DMS153 treated with DMSO at 0.1 percent for 48 hours (cell line): ENCODE results near the gene UNC93A.
"Not testable (repeated sequence)": the region's sequence is repeated elsewhere in the genome, so short reads cannot be mapped to it uniquely, and the experiment has no call there.

Experiments used
- DNase-seq: peaks from one replicate; lab custom pipeline; 2025; ENCODE audit not compliant: unreplicated experiment; lab: John Stamatoyannopoulos, UW

The UNC93A gene

DNA sequence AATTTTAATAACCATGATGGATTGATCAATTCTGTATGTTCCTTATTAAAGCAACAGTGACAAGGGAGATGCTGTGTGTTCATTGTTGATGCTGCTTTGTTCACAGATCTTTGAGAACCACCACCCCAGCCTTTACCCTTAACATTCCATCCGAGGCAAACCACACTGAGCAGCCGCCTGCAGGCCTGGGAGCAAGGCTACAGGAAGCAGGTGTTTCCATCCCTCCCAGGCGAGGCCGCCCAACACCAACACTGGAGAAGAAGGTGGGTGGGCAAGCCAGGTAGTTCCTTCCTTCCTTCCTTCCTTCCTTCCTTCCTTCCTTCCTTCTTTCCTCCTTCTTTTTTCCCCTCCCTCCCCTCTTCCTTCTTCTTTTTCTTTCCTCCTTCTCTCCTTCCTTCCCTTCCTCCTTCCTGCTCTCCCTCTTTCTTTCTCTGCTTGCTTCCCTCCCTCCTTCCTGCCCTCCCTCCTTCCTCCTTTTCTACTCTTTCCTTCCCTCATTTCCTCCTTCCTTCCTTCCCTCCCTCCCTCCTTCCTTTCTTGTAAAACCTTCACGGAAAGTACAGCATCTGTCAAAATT is 47.5 kb downstream of the UNC93A start:
- DNase-seq = no peak

GRCh38 chr6:167341038-167341583 is 50.0 kb downstream of the UNC93A start:
- no peak for DNase-seq

DNA sequence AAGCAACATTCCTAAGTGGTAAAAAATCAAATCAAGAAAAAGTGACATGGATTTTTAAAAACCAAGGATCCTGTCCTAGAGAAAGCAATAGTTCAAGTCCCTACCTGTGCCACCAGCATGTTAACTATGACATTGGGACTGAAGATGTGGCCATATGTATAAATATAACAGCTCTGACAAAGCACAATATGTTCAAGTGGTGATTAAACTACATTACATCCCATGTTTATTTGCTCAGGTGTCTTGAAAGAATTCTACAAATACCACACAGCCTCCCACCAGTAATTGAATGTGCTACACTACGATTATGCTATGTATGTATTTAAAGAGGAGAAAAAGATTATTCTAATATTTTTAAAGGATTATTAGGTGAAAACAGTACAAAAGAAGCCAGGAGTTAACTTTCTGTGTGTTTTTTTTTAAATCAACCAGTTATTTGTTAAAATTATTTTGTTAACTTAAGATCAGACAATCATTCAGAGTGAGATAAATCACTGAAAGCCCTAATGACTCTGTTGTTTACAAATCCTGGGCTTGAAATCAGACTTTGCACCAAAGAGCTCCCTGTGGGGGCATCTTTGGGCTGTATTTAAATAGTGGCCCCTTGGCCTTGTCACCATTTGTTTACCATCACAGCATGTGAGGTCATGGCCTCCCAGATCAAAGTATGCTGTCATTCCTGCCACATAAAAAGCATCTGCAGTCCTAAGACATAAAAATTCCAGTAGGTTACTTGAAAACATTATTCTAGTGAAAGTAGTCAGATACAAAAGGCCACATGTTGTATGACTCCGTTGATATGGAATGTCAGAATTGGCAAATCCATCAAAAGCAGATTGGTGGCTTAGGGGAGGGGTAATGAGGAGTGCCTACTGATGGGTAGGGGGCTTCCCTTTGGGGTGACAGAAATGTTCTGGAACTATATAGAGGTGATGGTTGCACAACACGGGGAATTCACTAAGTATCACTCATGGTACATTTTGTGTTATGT is 50.8 kb downstream of the UNC93A start:
- DNase-seq = peak; percentile 33

DNA sequence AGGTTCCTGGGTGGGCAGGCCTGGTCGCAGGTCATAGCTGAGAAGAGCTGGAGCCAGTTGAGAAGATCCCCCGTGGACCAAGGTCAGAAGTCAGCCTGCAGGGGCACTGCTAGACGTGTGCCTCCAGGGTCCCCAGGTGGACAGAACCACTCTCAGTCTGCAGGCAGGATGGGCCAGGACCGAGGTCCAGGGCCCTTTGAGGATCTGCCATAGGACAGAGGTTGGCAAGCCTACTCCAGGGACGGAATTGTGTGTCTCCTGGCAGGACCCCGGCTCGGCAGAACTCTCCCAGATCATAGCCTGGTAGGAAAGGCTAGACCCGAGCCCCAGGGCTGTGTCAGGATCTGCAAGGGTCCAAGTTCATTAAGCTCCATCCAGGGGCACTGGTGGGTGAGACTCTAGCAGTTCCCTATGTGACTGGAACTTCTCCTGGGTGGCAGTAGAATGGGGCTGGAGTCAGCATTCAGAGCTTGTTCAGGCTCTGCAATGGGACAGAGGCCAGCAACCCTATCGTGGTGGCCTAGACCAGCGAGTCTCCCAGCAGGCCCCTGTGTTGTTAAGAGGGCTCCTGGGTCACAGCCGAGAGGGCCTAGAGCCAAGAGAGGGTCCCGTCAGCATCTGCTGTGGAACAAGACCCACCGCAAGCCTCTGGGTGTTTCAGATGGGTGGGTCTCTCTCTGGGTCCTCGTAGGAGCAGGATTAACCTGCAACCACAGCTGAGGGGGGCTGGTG is 51.9 kb downstream of the UNC93A start:
- no peak for DNase-seq

DNA sequence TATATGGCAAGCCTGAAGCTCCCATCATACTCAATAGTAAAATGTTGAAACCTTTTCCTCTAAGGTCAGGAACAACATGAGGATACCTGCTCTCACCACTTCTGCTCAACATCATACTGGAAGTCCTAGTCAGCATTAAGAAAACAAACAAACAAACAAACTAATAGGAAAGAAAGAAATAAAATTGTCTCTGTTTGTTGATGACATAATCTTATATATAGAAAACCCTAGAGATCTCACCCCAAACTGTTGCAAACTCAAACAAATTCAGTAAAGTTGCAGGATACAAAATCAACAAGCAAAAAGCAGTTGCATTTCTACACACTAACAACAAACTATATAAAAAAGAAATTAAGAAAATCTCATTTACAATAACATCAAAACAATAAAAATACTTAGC is 54.2 kb downstream of the UNC93A start:
- DNase-seq = no peak

DNA sequence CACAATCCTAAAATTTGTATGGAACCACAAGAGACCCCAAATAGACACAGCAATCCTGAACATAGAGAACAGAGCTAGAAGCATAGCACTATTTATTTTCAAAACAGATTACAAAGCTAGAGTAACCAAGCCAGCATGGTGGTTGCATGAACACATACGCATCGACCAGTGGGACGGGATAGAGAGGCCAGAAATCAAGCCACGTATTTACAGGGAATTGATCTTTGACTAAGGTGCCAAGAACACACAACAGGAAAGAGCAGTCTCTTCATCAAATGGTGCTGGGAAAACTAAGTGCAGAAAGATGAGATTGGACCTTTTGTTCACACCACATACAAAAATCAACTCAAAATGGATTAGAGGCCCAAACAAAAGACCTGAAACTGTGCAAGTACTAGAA is 54.8 kb downstream of the UNC93A start:
- no peak for DNase-seq

DNA sequence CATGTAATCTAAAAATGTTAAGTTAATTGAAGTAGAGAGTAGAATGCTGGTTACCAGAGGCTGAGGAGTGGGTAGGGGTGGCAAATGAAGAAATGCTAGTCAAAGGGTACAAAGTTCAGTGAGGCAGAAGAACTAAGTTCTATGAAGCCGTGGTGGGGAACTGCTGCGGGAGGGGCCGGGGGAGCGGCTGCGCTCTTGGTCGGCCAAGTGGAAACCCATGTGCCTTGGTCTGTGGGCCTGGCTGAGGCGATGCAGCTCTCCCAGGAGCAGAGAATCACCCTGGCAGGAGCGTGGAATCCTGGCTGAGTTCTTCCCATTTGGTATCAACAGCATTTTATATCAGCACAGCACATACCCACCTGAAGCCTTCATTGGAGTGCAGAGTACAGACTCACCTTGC is 56.1 kb downstream of the UNC93A start:
- DNase-seq = no peak

GRCh38 chr6:167349631-167350274 is 58.6 kb downstream of the UNC93A start:
- no peak for DNase-seq

DNA sequence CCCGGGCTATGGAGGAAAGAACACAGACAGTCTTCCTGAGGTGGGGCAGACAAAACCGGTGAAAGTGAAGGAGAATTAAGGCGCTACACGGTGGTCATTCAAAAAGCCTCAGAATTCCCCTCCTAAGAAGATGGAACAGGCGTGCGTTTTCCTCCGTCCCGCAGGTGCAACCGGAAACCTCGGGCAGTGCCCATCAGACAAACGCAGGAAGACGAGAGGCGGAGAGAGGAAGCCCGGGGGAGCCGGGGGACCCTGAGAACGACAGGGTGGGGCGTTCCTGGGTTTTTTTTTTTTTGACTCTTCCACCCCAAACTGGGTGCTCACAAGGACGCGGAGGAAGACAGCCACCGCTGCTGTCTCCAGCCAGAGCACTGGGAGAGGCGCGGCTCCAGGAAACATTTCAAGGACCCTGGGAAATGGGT is 59.2 kb downstream of the UNC93A start:
- DNase-seq = no peak

DNA sequence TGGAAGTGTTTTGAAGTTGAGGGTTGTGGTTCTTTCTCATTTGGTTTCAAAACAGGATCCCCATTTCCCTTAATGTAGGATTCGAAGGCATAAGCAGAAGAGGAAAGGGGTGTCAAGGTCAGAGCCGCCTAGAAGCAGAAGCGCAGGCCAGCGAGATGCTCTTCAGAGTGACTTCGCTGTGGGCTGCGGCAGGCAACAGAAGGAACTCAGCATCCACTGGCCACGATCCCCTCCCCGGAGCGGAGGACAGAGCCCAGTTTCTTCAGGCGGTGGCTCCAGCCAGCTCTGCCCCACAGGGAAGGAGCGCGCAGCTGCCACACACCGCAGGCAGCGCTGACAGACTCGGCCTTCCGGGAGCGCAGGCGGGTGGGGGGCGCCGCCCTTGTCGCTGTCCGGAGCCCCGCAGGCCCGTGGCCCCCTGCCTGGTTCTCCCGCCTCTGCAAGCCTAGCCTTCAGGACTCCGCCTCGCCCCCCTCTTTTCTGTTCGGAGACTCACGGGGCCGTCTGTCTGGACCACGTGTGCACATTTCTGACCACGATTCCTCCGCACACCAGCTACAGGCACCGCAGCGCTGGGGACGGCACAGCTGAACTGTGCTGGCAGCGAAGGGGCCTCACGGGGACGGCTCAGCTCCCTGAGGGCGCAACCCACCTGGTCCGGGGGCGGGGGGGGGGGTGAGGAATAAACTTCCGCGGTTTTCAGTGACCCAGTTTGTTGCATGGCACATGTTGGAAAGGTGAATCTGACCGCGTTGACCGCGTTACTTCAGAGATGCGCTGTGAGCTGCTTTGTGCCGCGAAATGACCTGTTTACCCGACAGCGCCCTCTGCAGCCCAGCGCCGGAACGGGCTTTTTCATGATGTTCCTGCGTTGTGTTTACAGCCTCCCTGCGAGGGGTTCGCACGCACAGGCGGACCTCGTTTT is 59.9 kb downstream of the UNC93A start:
- DNase-seq = peak; percentile 46

GRCh38 chr6:167351656-167352345 is 60.7 kb downstream of the UNC93A start:
- DNase-seq = no peak

DNA sequence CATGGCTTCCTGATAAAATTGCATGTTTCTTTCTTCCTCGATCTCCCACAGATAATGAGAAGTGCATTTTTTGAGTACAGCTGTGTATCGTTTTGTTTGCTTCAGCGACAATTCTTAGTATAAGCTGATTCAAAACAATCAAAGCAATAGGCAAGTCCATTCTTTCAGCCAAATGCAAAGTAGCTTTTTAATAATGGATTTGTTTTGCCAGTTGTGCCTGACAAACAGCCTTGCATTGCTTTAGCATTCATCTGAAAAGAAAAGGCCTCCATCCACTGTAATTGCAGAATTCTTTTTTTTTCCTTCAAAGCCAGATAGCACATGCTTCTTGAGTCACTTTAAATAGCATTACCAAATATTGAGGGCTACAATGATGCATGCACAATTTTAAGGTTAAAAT is 65.8 kb downstream of the UNC93A start:
- DNase-seq = no peak

DNA sequence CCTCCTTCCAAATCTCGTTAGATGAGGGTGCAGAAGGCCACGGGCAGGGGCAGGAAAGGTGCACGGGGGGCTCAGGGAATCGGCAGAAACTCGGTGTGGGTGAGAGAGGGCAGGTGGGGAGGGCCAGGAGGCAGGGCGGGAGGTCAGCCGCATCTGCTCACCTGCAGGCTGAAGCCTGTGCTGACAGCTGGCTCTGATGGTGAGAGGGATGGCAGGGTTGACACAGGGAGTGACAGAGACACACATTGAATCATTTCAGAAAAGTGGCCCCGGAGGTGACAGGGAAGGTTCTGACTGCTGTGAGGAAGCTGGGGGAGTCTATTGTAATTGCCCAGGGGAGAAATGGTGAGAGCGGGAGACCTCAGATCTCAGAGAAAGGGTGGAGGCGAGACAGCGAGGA is 67.3 kb downstream of the UNC93A start:
- not testable (repeated sequence) for DNase-seq

GRCh38 chr6:167361170-167361569 is 70.1 kb downstream of the UNC93A start:
- DNase-seq = not testable (repeated sequence)
